H9 (cell line): ENCODE results near the gene CEP112. TPM values are rescaled to one million over a fixed set of nuclear protein-coding genes. Genes with fewer than 3 reads are reported as not detected.

ENCODE experiments used
- DNase-seq: peaks from one replicate; pipeline ENCODE4 v3.0.0-alpha.2; 2017
- H2AFZ ChIP-seq: one replicate; pipeline ENCODE4 v1.6.1; 2013; ENCODE audit warnings: mild to moderate bottlenecking, low read length, control low read depth, moderate library complexity
- H2AK5ac ChIP-seq: 2 replicates; pipeline ENCODE4 v1.6.1; 2013; ENCODE audit warnings: low read length, control low read depth, mixed read lengths; ENCODE audit not compliant: insufficient read length
- H2BK120ac ChIP-seq: one replicate; pipeline ENCODE4 v1.6.1; 2013; ENCODE audit warnings: low read depth, mild to moderate bottlenecking, low read length, control low read depth, inconsistent platforms; ENCODE audit not compliant: poor library complexity, severe bottlenecking
- H2BK12ac ChIP-seq: 2 replicates; pipeline ENCODE4 v1.6.1; 2013; ENCODE audit warnings: low read length, control low read depth, mixed read lengths, low read depth; ENCODE audit not compliant: insufficient read length
- H2BK15ac ChIP-seq: 2 replicates; pipeline ENCODE4 v1.6.1; 2013; ENCODE audit warnings: low read depth, low read length, control low read depth
- H2BK20ac ChIP-seq: one replicate; pipeline ENCODE4 v1.6.1; 2013; ENCODE audit warnings: low read depth, mild to moderate bottlenecking, low read length, control low read depth, inconsistent platforms; ENCODE audit not compliant: poor library complexity, severe bottlenecking
- H2BK5ac ChIP-seq: 2 replicates; pipeline ENCODE4 v1.6.1; 2013; ENCODE audit warnings: low read length, control low read depth, mixed read lengths; ENCODE audit not compliant: insufficient read length
- H3K14ac ChIP-seq: 2 replicates; pipeline ENCODE4 v1.6.1; 2013; ENCODE audit warnings: low read length, control low read depth; ENCODE audit not compliant: insufficient read depth
- H3K18ac ChIP-seq: 2 replicates; pipeline ENCODE4 v1.6.1; 2013; ENCODE audit warnings: low read depth, mild to moderate bottlenecking, mixed read lengths, low read length, control low read depth; ENCODE audit not compliant: insufficient read length
- H3K23ac ChIP-seq: 2 replicates; pipeline ENCODE4 v1.6.1; 2013; ENCODE audit warnings: low read length, control low read depth, mixed read lengths, low read depth; ENCODE audit not compliant: insufficient read length
- H3K23me2 ChIP-seq: 2 replicates; pipeline ENCODE4 v1.6.1; 2013; ENCODE audit warnings: low read depth, mild to moderate bottlenecking, mixed read lengths, low read length, control low read depth; ENCODE audit not compliant: insufficient read length, poor library complexity, severe bottlenecking
- H3K27ac ChIP-seq: 2 replicates; pipeline ENCODE4 v1.5.1; 2013; ENCODE audit warnings: low read length, control low read depth, mixed read lengths, low read depth; ENCODE audit not compliant: insufficient read length
- H3K27me3 ChIP-seq: 2 replicates; pipeline ENCODE4 v1.6.1; 2013; ENCODE audit warnings: low read length, control low read depth, inconsistent platforms; ENCODE audit not compliant: insufficient read depth
- H3K4ac ChIP-seq: 2 replicates; pipeline ENCODE4 v1.6.1; 2013; ENCODE audit warnings: low read depth, mild to moderate bottlenecking, control low read depth, inconsistent platforms, low read length, moderate library complexity
- H3K4me1 ChIP-seq: 2 replicates; pipeline ENCODE4 v1.6.1; 2013; ENCODE audit warnings: low read length, control low read depth, inconsistent platforms; ENCODE audit not compliant: insufficient read depth
- H3K4me2 ChIP-seq: 2 replicates; pipeline ENCODE4 v1.6.1; 2013; ENCODE audit warnings: low read length, control low read depth, mixed read lengths; ENCODE audit not compliant: insufficient read length, insufficient read depth
- H3K56ac ChIP-seq: 2 replicates; pipeline ENCODE4 v1.6.1; 2013; ENCODE audit warnings: low read depth, mild to moderate bottlenecking, mixed read lengths, low read length, control low read depth; ENCODE audit not compliant: insufficient read length
- H3K79me1 ChIP-seq: 2 replicates; pipeline ENCODE4 v1.6.1; 2013; ENCODE audit warnings: low read depth, mild to moderate bottlenecking, moderate library complexity, low read length, control low read depth, inconsistent platforms; ENCODE audit not compliant: insufficient read depth, poor library complexity, severe bottlenecking
- H3K79me2 ChIP-seq: 2 replicates; pipeline ENCODE4 v1.6.1; 2013; ENCODE audit warnings: low read length, control low read depth, inconsistent platforms; ENCODE audit not compliant: insufficient read depth
- H3K9ac ChIP-seq: 2 replicates; pipeline ENCODE4 v1.6.1; 2013; ENCODE audit warnings: low read length, control low read depth, mixed read lengths; ENCODE audit not compliant: insufficient read length; ENCODE audit errors: extremely low read depth
- H3K9me3 ChIP-seq: one replicate; pipeline ENCODE4 v1.6.1; 2013; ENCODE audit warnings: low read depth, low read length, inconsistent platforms; ENCODE audit not compliant: control insufficient read depth
- H3T11ph ChIP-seq: one replicate; pipeline ENCODE4 v1.6.1; 2013; ENCODE audit warnings: mild to moderate bottlenecking, low read length, control low read depth, inconsistent platforms
- H4K20me1 ChIP-seq: one replicate; pipeline ENCODE4 v1.6.1; 2013; ENCODE audit not compliant: control insufficient read depth, insufficient read length, insufficient read depth
- H4K5ac ChIP-seq: 2 replicates; pipeline ENCODE4 v1.6.1; 2013; ENCODE audit warnings: low read depth, mild to moderate bottlenecking, mixed read lengths, low read length, control low read depth; ENCODE audit not compliant: insufficient read length
- H4K8ac ChIP-seq: replicated peaks from 2 replicates; pipeline ENCODE4 v1.6.1; 2013; ENCODE audit warnings: low read length, control low read depth, mixed read lengths, low read depth; ENCODE audit not compliant: insufficient read length
- H4K91ac ChIP-seq: 2 replicates; pipeline ENCODE4 v1.6.1; 2013; ENCODE audit warnings: low read depth, mild to moderate bottlenecking, moderate library complexity, mixed read lengths, low read length, control low read depth; ENCODE audit not compliant: insufficient read length
- H3K27ac Mint-ChIP-seq, 3 experiments: 2 replicates in 2 of 3; 3 replicates in 1 of 3; pipeline ENCODE4 v1.8.0; 2020 to 2021; ENCODE audit warnings: mixed read lengths in 3 of 3, mild to moderate bottlenecking in 1 of 3, moderate library complexity in 1 of 3
- H3K27me3 Mint-ChIP-seq: 2 replicates; pipeline ENCODE4 v1.8.0; 2021; ENCODE audit warnings: low read depth, mild to moderate bottlenecking, moderate library complexity, mixed read lengths
- H3K36me3 Mint-ChIP-seq, 3 experiments: 2 replicates in 2 of 3; 3 replicates in 1 of 3; pipeline ENCODE4 v1.8.0; 2020 to 2021; ENCODE audit warnings: low read depth in 3 of 3, mixed read lengths in 3 of 3; ENCODE audit not compliant: insufficient read depth in 1 of 3
- H3K4me1 Mint-ChIP-seq, 2 experiments: 2 replicates each; pipeline ENCODE4 v1.8.0; 2020; ENCODE audit warnings: mixed read lengths in 2 of 2
- H3K4me3 Mint-ChIP-seq, 2 experiments: 2 replicates in 1 of 2; 3 replicates in 1 of 2; pipeline ENCODE4 v1.8.0; 2020 to 2021; ENCODE audit warnings: mild to moderate bottlenecking in 2 of 2, mixed read lengths in 2 of 2, moderate library complexity in 1 of 2
- H3K9me3 Mint-ChIP-seq, 2 experiments: 2 replicates in 1 of 2; 3 replicates in 1 of 2; pipeline ENCODE4 v1.8.0; 2020; ENCODE audit warnings: mild to moderate bottlenecking in 2 of 2, mixed read lengths in 2 of 2, moderate library complexity in 1 of 2
- CTCF ChIP-seq: fragments of 200-600 bp; sonication (generic); conservative IDR thresholded peaks from 3 replicates; pipeline ENCODE4 v1.8.0; 2021; ENCODE audit warnings: antibody characterized with exemption, mild to moderate bottlenecking
- WGBS: extraction: QIAGEN DNeasy Blood & Tissue Kit; methylation state at CpG from one replicate; pipeline ENCODE4 v1.1.7; 2013; ENCODE audit warnings: missing lambda C conversion rate, low lambda C conversion rate, mixed read lengths; ENCODE audit not compliant: insufficient read length; ENCODE audit errors: extremely low coverage; 5-methylcytosine and 5-hydroxymethylcytosine counted together
- total RNA-seq: library from RNA; stranded (reverse); gene quantifications from 2 replicates; pipeline ENCODE4 v1.2.1, GENCODE V29; 2021

Gene CEP112
- total RNA-seq, 1 experiment from 2014 or later = 5.4 TPM

- Histone ChIP-seq H3K4me2 (no peak overlapping the region), H2BK5ac (no peak overlapping the region), H3K27ac (no peak overlapping the region), H3K9ac (no peak overlapping the region), H4K8ac (no peak overlapping the region), H3K27me3 (no peaks in the 10 kb centered on the region), H3K18ac (no peak overlapping the region), H3K56ac (no peak overlapping the region), H3K4me1 (0 out of 2 replicates have a peak, but pooled peaks cover 2% of the 10 kb centered on the region), H3T11ph (no peak overlapping the region), H3K4ac (no peak overlapping the region), H2AK5ac (no peak overlapping the region), H3K79me1 (no peaks in the 10 kb centered on the region), H3K14ac (no peak overlapping the region), H4K91ac (no peak overlapping the region), H2BK15ac (no peak overlapping the region), H3K23me2 (no peaks in the 10 kb centered on the region), H2BK12ac (no peak overlapping the region), H3K9me3 (no peaks in the 10 kb centered on the region), H2AFZ (no peak overlapping the region), H3K79me2 (no peaks in the 10 kb centered on the region), H4K5ac (no peak overlapping the region), H3K23ac (no peak overlapping the region), H2BK120ac (no peak overlapping the region), H4K20me1 (no peaks in the 10 kb centered on the region), H2BK20ac (no peak overlapping the region)
- Mint-ChIP-seq H3K36me3 (peaks cover 1 to 4% (median 3%) of the 10 kb centered on the region in 3 experiments; a peak in 4 of 7 replicates), H3K27me3 (no peaks in the 10 kb centered on the region), H3K27ac (no peak overlapping the region), H3K4me1 (0 out of 4 replicates have a peak, but pooled peaks cover 0 to 1% of the 10 kb centered on the region in 2 experiments), H3K9me3 (no peaks in the 10 kb centered on the region), H3K4me3 (no peak overlapping the region)
- no CpG with 5 or more reads among the region's 1 CpG for WGBS
- no peak for DNase-seq
- no peak for TF ChIP-seq CTCF
Measured at GRCh38 chr17:66063686-66064085, 128.2 kb downstream of the CEP112 start.
